Measurements from ENCODE around the gene TAF8. TPM values are rescaled to one million over a fixed set of nuclear protein-coding genes. Genes with fewer than 3 reads are reported as not detected.

TAF8 gene
- total RNA-seq, 2 donors from 2014 or later: 62.6 to 70.4 TPM

DNA sequence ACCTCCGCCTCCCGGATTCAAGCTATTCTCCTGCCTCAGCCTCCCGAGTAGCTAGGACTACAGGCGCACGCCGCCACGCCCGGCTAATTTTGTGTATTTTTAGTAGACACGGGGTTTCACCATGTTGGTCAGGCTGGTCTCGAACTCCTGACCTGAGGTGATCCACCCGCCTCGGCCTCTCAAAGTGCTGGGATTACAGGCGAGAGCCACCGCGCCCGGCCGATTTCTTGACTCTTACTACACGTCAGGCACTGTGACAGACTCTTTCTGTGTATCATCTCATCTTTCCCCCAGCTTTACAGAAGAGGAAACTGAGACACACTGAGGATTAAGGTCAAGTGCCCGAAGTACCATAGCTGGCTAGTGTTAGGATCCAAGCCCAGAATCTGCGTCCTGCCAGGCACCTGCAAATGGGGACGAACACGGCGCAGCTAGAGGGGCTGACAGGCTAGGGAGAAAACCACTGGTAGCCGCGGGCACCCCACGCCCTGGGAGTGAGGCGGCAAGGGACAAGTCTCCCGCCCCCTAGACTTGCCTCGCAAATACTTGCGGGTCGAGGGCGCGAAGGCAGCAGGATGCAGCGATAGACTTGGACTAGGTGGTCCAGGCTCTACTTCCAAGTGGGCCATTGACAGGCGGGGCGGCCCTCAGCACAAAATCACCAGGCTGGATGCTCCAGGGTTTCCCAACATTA, 1.1 kb upstream of the TAF8 start:
- Mint-ChIP-seq H3K27ac (peak overlapping the region; percentile 97), H3K4me3 (peak overlapping the region; percentile 95), H3K27me3 (ENCODE audit: low read depth) (no peaks in the 10 kb centered on the region), H3K36me3 (ENCODE audit: insufficient read depth in 2 of 2) (peaks cover 4 to 11% of the 10 kb centered on the region in 2 donors), H3K9me3 (no peaks in the 10 kb centered on the region), H3K4me1 (ENCODE audit: low read depth) (peaks cover 87% of the 10 kb centered on the region)
- DNase-seq: peak in 1 of 2 donors; percentile 44
- no peak for ATAC-seq (replicated peaks in 1 of 2)

DNA sequence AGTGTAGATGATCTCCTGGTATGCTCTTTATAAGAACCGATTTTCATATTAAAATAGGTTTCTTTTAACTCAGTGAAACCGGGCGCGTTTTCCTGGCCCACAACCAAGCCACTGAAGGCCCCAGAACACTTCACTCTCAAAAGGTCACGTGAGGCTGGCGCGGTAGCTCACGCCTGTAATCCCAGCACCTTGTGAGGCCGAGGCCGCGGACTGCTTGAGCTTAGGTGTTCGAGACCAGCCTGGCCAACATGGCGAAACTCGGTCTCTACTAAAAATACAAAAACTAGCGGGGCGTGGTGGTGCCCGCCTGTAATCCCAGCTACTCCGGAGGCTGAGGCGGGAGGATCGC, 402 bp upstream of the TAF8 start:
- peak; percentile 12 to 35 for ATAC-seq (replicated peaks in 1 of 2)
- H3K27me3 Mint-ChIP-seq (ENCODE audit: low read depth): no peaks in the 10 kb centered on the region
- peak overlapping the region; percentile 97 for H3K27ac Mint-ChIP-seq
- DNase-seq: peak; percentile 57 to 73
- peaks cover 4 to 14% of the 10 kb centered on the region in 2 donors for H3K36me3 Mint-ChIP-seq (ENCODE audit: insufficient read depth in 2 of 2)
- H3K9me3 Mint-ChIP-seq: no peaks in the 10 kb centered on the region
- H3K4me1 Mint-ChIP-seq (ENCODE audit: low read depth): peaks cover 82% of the 10 kb centered on the region
- H3K4me3 Mint-ChIP-seq: peak overlapping the region; percentile 95

DNA sequence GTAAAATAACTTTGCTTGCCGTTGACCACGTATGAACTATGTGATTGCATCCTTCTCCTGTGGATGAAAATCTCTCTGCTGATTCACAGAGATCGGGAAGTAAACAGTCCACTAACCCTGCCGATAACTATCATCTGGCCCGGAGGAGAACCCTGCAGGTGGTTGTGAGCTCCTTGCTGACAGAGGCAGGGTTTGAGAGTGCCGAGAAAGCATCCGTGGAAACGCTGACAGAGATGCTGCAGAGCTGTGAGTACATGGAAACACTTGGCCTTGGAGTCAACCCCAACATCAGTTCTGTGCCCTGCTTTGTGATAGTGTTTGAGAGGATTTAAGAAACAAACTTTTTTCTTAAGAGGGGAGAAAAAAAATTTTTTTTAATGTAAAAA, 937 bp downstream of the TAF8 start:
- Mint-ChIP-seq H3K27ac (peak overlapping the region; percentile 77), H3K4me1 (ENCODE audit: low read depth) (peaks cover 68% of the 10 kb centered on the region), H3K4me3 (peak overlapping the region; percentile 95), H3K27me3 (ENCODE audit: low read depth) (no peaks in the 10 kb centered on the region), H3K9me3 (no peaks in the 10 kb centered on the region), H3K36me3 (ENCODE audit: insufficient read depth in 2 of 2) (peaks cover 4 to 22% of the 10 kb centered on the region in 2 donors)
- no peak for ATAC-seq (replicated peaks in 1 of 2)
- DNase-seq: no peak

DNA sequence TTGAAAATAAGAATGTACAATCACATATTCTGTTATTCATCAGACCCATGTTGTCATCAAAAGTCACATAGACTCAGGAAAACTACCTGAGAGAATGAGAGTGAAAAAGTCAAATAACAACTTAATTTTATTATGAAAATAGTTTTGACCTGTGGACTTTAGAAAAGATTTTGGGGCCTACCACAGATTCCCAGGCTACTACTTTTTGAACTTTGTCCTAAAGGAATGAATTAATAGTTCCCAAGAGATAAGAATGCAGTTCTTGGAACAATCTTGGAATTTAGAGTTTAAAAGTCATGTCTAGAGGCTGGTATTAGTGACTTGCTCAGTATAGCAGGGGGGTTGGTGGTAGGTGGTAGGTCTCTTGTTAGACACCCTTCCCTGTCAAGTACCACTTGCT, 3.3 kb downstream of the TAF8 start:
- Mint-ChIP-seq H3K27ac (no peak overlapping the region), H3K4me1 (ENCODE audit: low read depth) (peaks cover 52% of the 10 kb centered on the region), H3K27me3 (ENCODE audit: low read depth) (no peaks in the 10 kb centered on the region), H3K9me3 (no peaks in the 10 kb centered on the region), H3K36me3 (ENCODE audit: insufficient read depth in 2 of 2) (peaks cover 9 to 30% of the 10 kb centered on the region in 2 donors), H3K4me3 (no peak overlapping the region)
- ATAC-seq (replicated peaks in 1 of 2) (no peak), DNase-seq (no peak)

DNA sequence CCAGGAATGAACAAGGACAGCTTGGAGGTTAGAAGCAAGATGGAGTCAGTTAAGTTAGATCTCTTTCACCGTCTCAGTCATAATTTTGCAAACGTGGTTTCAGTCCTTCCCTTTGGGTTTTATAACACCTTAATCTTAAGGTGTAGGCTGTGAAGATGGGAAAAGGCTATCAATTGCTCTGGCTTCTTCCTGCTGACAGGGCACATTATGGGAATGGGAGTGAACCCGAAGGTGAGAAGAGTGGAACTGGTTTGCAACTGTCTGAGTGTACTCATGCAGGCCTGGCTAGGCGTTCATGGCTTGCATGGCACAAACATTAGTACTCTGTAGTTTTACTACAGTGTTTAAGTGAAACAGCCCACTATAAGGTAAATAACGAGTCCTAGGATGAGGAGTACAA, 9.4 kb downstream of the TAF8 start:
- DNase-seq (no peak), ATAC-seq (replicated peaks in 1 of 2) (no peak)
- Mint-ChIP-seq H3K27ac (peak overlapping the region; percentile 42), H3K4me3 (no peak overlapping the region), H3K4me1 (ENCODE audit: low read depth) (peaks cover 6% of the 10 kb centered on the region), H3K36me3 (ENCODE audit: insufficient read depth in 2 of 2) (peaks cover 11 to 50% of the 10 kb centered on the region in 2 donors), H3K9me3 (no peaks in the 10 kb centered on the region), H3K27me3 (ENCODE audit: low read depth) (no peaks in the 10 kb centered on the region)

DNA sequence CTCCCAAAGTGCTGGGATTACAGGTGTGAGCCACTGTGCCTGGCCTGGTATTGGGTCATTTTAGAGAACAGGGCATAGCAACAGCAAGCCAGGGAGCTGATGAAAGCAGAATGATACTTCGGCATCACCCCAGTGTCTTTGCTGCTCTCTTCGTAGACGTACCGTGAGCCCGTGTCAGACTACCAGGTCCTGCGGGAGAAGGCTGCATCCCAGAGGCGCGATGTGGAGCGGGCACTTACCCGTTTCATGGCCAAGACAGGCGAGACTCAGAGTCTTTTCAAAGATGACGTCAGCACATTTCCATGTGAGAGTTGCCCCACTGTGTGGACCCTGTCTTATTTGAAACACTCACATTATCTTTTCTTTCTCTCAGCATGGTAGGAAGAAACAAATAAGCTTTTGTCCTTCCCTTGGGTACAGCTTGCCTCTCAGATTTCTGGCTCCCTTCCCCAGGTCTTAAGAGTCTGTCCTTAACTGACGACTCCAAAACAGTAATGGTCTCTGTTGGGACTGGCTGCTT, 15.9 kb downstream of the TAF8 start:
- peaks cover 1 to 13% of the 10 kb centered on the region in 2 donors for H3K36me3 Mint-ChIP-seq (ENCODE audit: insufficient read depth in 2 of 2)
- no peaks in the 10 kb centered on the region for H3K4me1 Mint-ChIP-seq (ENCODE audit: low read depth)
- H3K4me3 Mint-ChIP-seq: no peak overlapping the region
- DNase-seq (no peak), ATAC-seq (replicated peaks in 1 of 2) (no peak)
- H3K27me3 Mint-ChIP-seq (ENCODE audit: low read depth): no peaks in the 10 kb centered on the region
- no peak overlapping the region for H3K27ac Mint-ChIP-seq
- H3K9me3 Mint-ChIP-seq: no peaks in the 10 kb centered on the region

DNA sequence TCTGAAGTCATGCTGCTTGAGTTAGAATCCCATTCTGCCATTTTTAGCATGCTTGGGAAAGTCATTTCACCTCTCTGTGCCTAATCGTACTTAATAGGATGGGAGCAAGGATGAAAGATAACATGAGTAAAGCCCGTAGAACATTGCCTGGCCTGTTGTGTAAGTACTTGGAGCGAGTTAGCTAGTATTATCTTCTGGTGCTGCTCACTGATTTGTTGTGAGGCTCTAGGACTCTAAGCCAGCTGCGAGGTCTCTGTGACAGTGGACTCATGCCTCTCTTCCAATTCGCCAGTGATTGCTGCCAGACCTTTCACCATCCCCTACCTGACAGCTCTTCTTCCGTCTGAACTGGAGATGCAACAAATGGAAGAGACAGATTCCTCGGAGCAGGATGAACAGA, 17.8 kb downstream of the TAF8 start:
- Mint-ChIP-seq H3K4me3 (no peak overlapping the region), H3K27me3 (ENCODE audit: low read depth) (no peaks in the 10 kb centered on the region), H3K4me1 (ENCODE audit: low read depth) (peaks cover under 1% of the 10 kb centered on the region), H3K27ac (no peak overlapping the region), H3K9me3 (no peaks in the 10 kb centered on the region), H3K36me3 (ENCODE audit: insufficient read depth in 2 of 2) (peaks cover 4 to 7% of the 10 kb centered on the region in 2 donors)
- DNase-seq (no peak), ATAC-seq (replicated peaks in 1 of 2) (no peak)

DNA sequence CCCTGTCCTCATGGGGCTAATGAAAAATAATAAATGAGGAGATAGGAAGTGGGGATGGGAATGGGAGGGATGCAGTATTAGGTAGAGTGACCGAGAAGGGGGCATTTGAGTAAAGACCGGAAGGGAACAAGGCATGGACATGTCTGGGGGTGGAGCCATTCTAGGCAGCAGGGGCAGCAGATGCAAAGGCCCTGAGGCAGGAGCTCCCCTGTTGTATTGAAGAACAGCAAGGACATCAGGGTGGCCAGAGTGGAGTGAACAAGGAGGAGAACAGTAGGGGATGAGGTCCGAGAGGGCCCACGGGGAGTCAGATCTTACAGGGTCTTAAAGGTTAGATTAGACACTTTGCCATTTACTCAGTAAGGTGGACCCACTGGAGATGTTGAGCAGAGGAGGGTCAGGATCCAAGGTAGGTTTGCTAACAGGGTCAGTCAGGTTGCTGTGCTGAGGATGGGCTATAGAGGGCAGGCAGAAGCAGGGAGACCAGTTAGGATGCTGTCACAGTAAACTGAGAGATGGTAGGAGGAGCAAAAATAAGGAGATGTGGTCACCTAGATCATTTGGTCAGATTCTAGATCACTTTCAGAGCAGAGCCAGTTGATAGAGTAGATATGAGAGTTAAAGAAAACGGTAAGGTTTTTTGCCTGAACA, 18.7 kb downstream of the TAF8 start:
- Mint-ChIP-seq H3K9me3 (no peaks in the 10 kb centered on the region), H3K36me3 (ENCODE audit: insufficient read depth in 2 of 2) (peaks cover 8 to 9% of the 10 kb centered on the region in 2 donors), H3K4me1 (ENCODE audit: low read depth) (peaks cover 9% of the 10 kb centered on the region)

DNA sequence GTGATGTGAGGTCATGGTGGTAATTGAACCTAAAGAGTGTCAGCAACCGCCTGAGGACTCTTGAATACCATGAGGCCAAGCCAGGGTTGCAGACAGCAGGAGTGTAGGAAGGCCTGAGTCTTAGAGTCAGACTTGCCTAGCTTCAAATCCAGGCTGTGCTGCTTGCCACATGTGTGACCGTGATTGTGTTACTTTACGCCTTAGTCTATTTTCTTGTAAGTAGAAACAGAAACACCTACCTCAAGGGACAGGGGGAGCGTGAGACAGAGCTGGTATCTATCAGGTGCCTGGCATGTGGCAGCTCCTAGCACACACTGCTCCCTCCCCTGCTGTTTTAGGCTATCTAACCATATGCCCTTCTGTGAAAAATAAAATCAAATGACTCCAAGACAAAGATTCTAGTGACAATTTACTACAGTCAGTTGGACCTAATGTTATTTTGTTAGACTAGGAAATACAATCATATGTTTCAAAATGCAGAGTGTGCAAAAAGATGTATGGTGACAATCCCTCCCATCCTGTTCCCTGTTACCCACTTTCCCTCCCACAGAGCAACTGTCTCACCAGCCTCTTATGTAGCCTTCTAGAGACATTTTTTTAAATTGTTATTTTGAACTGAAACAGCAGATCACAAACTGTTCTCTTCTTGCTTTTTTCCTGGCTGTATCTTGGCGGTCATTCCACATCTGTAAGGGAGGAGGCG, 21.7 kb downstream of the TAF8 start:
- DNase-seq (no peak), ATAC-seq (replicated peaks in 1 of 2) (no peak)
- Mint-ChIP-seq H3K9me3 (no peaks in the 10 kb centered on the region), H3K27ac (peak overlapping the region; percentile 32), H3K4me1 (ENCODE audit: low read depth) (peaks cover 14% of the 10 kb centered on the region), H3K4me3 (no peak overlapping the region), H3K36me3 (ENCODE audit: insufficient read depth in 2 of 2) (peaks cover 8 to 14% of the 10 kb centered on the region in 2 donors), H3K27me3 (ENCODE audit: low read depth) (no peaks in the 10 kb centered on the region)

More for the DNA sequence above, 18.7 kb downstream of the TAF8 start:
- no peak overlapping the region for H3K27ac Mint-ChIP-seq
- DNase-seq: no peak
- no peak overlapping the region for H3K4me3 Mint-ChIP-seq
- no peak for ATAC-seq (replicated peaks in 1 of 2)
- no peaks in the 10 kb centered on the region for H3K27me3 Mint-ChIP-seq (ENCODE audit: low read depth)

DNA sequence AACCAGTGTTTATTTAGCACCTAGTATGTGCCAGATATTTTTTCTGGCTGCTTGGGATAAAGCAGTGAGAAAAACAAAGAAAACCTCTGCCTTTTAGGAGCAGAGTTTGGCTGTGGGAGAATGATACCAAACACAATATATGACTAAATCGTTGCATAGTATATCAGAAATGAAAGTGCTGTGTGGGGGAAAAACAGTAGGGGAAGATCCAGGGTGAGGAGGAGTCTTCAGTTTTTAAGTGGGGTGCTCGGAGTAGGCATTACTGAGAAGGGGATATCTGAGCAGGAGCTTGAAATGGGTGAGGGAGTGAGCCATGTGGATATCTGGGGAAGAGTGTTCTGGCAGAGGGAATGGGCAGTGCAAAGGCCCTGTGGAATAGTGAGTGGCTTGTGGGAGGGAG, 23.0 kb downstream of the TAF8 start:
- peaks cover 8 to 15% of the 10 kb centered on the region in 2 donors for H3K36me3 Mint-ChIP-seq (ENCODE audit: insufficient read depth in 2 of 2)
- DNase-seq (no peak), ATAC-seq (replicated peaks in 1 of 2) (peak in 1 of 2 donors; percentile 75)
- H3K4me1 Mint-ChIP-seq (ENCODE audit: low read depth): peaks cover 14% of the 10 kb centered on the region
- H3K4me3 Mint-ChIP-seq: peak overlapping the region; percentile 19 to 70
- H3K27ac Mint-ChIP-seq: peak overlapping the region; percentile 86
- H3K27me3 Mint-ChIP-seq (ENCODE audit: low read depth): no peaks in the 10 kb centered on the region
- no peaks in the 10 kb centered on the region for H3K9me3 Mint-ChIP-seq

DNA sequence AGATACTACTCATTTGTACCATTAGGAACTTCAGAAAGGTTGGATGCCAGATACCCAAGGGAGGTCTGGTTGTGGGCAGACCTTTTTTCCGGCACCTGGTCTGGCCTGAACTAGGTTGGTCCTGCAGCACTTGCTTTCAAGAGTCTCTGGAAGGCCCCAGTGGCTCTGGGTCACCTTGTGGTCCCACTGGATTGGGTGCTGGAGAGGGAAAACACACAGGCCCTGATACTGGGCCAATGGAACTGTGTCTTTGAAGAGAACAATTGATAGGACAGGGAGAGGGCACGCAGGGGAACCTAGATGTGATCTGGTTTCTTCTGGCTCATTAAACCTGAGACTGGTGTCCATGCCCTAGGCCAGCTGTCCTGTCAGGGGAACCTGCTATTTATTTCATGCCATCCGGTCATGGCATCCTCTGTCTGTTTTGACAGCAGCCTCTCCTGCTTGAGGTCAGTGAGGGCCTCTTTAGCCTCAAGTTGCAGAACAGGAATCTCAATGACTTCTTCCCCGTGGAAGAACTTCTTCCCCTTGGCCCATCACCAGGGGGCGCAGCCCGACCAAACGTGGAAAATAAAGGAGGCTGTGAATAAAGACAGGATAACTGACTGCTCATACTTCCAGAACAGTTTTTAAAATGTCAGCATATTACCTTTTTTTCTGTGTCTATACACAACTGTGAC, 25.0 kb downstream of the TAF8 start:
- H3K27me3 Mint-ChIP-seq (ENCODE audit: low read depth): no peaks in the 10 kb centered on the region
- ATAC-seq (replicated peaks in 1 of 2) (peak in 1 of 2 donors; percentile 44), DNase-seq (peak; percentile 58 to 73)
- no peak overlapping the region for H3K4me3 Mint-ChIP-seq
- H3K36me3 Mint-ChIP-seq (ENCODE audit: insufficient read depth in 2 of 2): peaks cover 8 to 17% of the 10 kb centered on the region in 2 donors
- peaks cover 14% of the 10 kb centered on the region for H3K4me1 Mint-ChIP-seq (ENCODE audit: low read depth)
- no peaks in the 10 kb centered on the region for H3K9me3 Mint-ChIP-seq
- no peak overlapping the region for H3K27ac Mint-ChIP-seq

DNA sequence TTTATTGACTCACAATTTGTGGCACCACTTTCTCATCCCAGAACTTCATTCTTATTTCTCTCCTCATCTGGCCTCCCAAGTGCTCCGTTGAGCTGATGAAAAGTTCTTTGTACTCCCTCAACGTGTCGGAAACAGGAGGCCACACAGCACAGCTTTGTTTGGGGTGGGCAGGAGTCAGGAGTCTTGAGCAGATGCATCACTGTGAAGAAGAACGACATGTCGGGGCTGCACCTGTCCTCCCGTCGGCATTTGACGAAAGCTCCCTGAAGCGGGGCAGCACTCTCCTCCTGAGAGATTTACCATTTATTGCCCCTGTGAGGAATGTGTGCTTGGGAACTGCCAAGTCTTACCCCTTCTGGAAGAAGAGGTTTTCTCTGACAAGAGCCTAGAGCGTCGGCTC, 28.1 kb downstream of the TAF8 start:
- no peak for DNase-seq
- Mint-ChIP-seq H3K4me3 (no peak overlapping the region), H3K27me3 (ENCODE audit: low read depth) (no peaks in the 10 kb centered on the region), H3K27ac (no peak overlapping the region), H3K9me3 (no peaks in the 10 kb centered on the region), H3K36me3 (ENCODE audit: insufficient read depth in 2 of 2) (peaks cover 6 to 18% of the 10 kb centered on the region in 2 donors), H3K4me1 (ENCODE audit: low read depth) (peaks cover 12% of the 10 kb centered on the region)
- no peak for ATAC-seq (replicated peaks in 1 of 2)

Measured in activated T-cell treated with anti-CD3 and anti-CD28 coated beads, Interleukin-2, amount 50 U/mL, for 72 hours (primary cell).